GM23338 (cell line): ENCODE measurements around the gene CCDC9B. TPM values are rescaled to one million over a fixed set of nuclear protein-coding genes. Genes with fewer than 3 reads are reported as not detected.
A peak's percentile ranks its signal among the peaks of the same experiment; 100 is the strongest.

ENCODE experiments used
- ATAC-seq: fragments of 200-7000 bp; cut with Tn5 transposase; 3 replicates; pipeline ENCODE4 v1.9.1; 2020
- DNase-seq: peaks from one replicate; pipeline ENCODE4 v3.0.0-alpha.2; 2015; ENCODE audit warnings: low spot score
- H2AFZ ChIP-seq: fragments of 200-600 bp; sonication (generic); 2 replicates; pipeline ENCODE4 v1.8.0; 2016; ENCODE audit warnings: antibody characterized with exemption, mild to moderate bottlenecking, moderate library complexity
- H3F3A ChIP-seq: fragments of 200-600 bp; sonication (generic); replicated peaks from 2 replicates; pipeline ENCODE4 v1.8.0; 2017; ENCODE audit warnings: antibody characterized with exemption, mixed run types, low read depth
- H3K27ac ChIP-seq: fragments of 200-600 bp; sonication (generic); 2 replicates; pipeline ENCODE4 v1.6.1; 2016; ENCODE audit warnings: low read depth
- H3K27me3 ChIP-seq: fragments of 200-600 bp; sonication (generic); 2 replicates; pipeline ENCODE4 v1.8.0; 2016; ENCODE audit warnings: mild to moderate bottlenecking, mixed run types, moderate library complexity; ENCODE audit not compliant: insufficient read depth
- H3K36me3 ChIP-seq: fragments of 200-600 bp; sonication (generic); 2 replicates; pipeline ENCODE4 v1.8.0; 2016; ENCODE audit warnings: mild to moderate bottlenecking; ENCODE audit not compliant: insufficient read depth
- H3K4me1 ChIP-seq: fragments of 200-600 bp; sonication (generic); 2 replicates; pipeline ENCODE4 v1.8.0; 2016; ENCODE audit warnings: mild to moderate bottlenecking, moderate library complexity; ENCODE audit not compliant: insufficient read depth
- H3K4me2 ChIP-seq: fragments of 200-600 bp; sonication (generic); 2 replicates; pipeline ENCODE4 v1.7.1; 2017; ENCODE audit warnings: mixed run types
- H3K4me3 ChIP-seq: fragments of 200-600 bp; sonication (generic); 2 replicates; pipeline ENCODE4 v1.6.1; 2016; ENCODE audit warnings: mixed run types
- H3K79me2 ChIP-seq: fragments of 200-600 bp; sonication (generic); replicated peaks from 2 replicates; pipeline ENCODE4 v1.8.0; 2017; ENCODE audit warnings: mild to moderate bottlenecking; ENCODE audit not compliant: insufficient read depth
- H3K9me2 ChIP-seq: fragments of 200-600 bp; sonication (generic); 2 replicates; pipeline ENCODE4 v1.8.0; 2017; ENCODE audit not compliant: insufficient read depth
- H4K20me1 ChIP-seq: fragments of 200-600 bp; sonication (generic); replicated peaks from 2 replicates; pipeline ENCODE4 v1.8.0; 2017; ENCODE audit warnings: mild to moderate bottlenecking; ENCODE audit not compliant: insufficient read depth
- H3K27ac Mint-ChIP-seq: 2 replicates; pipeline ENCODE4 v1.8.0; 2020; ENCODE audit warnings: inconsistent platforms, mild to moderate bottlenecking, moderate library complexity, mixed read lengths
- H3K27me3 Mint-ChIP-seq: 3 replicates; pipeline ENCODE4 v1.8.0; 2022; ENCODE audit warnings: low read depth, mild to moderate bottlenecking, moderate library complexity, mixed read lengths, inconsistent platforms; ENCODE audit not compliant: insufficient read depth, poor library complexity
- H3K36me3 Mint-ChIP-seq: 3 replicates; pipeline ENCODE4 v1.8.0; 2021; ENCODE audit warnings: low read depth, mild to moderate bottlenecking, inconsistent platforms, moderate library complexity, mixed read lengths
- H3K4me1 Mint-ChIP-seq: 3 replicates; pipeline ENCODE4 v1.8.0; 2020; ENCODE audit warnings: mild to moderate bottlenecking, inconsistent platforms, mixed read lengths
- H3K4me3 Mint-ChIP-seq: 3 replicates; pipeline ENCODE4 v1.8.0; 2021; ENCODE audit warnings: moderate library complexity, mild to moderate bottlenecking, inconsistent platforms, mixed read lengths
- H3K9me3 Mint-ChIP-seq: 3 replicates; pipeline ENCODE4 v1.8.0; 2020; ENCODE audit warnings: moderate library complexity, mild to moderate bottlenecking, inconsistent platforms, mixed read lengths
- CREB1 ChIP-seq: fragments of 250-450 bp; sonication (Bioruptor Pico); IDR thresholded peaks from 2 replicates; pipeline ENCODE4 v1.5.0; 2020; ENCODE audit warnings: low read depth, mild to moderate bottlenecking, moderate library complexity
- EZH2phosphoT487 ChIP-seq: fragments of 200-600 bp; sonication (generic); IDR thresholded peaks from one replicate; pipeline ENCODE4 v1.8.1; 2018; ENCODE audit warnings: antibody characterized with exemption; ENCODE audit not compliant: unreplicated experiment
- JUNB ChIP-seq: IDR thresholded peaks from one replicate; pipeline ENCODE4 v1.6.1; 2016; ENCODE audit warnings: antibody characterized with exemption; ENCODE audit not compliant: unreplicated experiment
- NANOG ChIP-seq: IDR thresholded peaks from 2 replicates; pipeline ENCODE4 v1.6.1; 2016; ENCODE audit warnings: antibody characterized with exemption, borderline replicate concordance
- POLR2AphosphoS5 ChIP-seq: IDR thresholded peaks from 2 replicates; pipeline ENCODE4 v1.6.1; 2016; ENCODE audit warnings: antibody characterized with exemption, low read depth
- STAT1 ChIP-seq: IDR thresholded peaks from one replicate; pipeline ENCODE4 v1.6.1; 2016; ENCODE audit warnings: antibody characterized with exemption; ENCODE audit not compliant: unreplicated experiment
- ZNF114 ChIP-seq: fragments of 250-450 bp; sonication (Bioruptor Pico); IDR thresholded peaks from 2 replicates; pipeline ENCODE4 v1.5.0; 2020; ENCODE audit warnings: mild to moderate bottlenecking, moderate library complexity
- ZNF331 ChIP-seq: fragments of 250-450 bp; sonication (Bioruptor Pico); IDR thresholded peaks from 2 replicates; pipeline ENCODE4 v1.5.0; 2020; ENCODE audit warnings: low read depth, mild to moderate bottlenecking, moderate library complexity
- polyA plus RNA-seq: library from polyadenylated mRNA; unstranded; fragments of >200 nt; fragmentation: Nextera tagmentation; extraction: Ambion mirVana; gene quantifications from 2 replicates; pipeline ENCODE4 v1.2.1, GENCODE V29; 2016
- total RNA-seq: library from RNA; depleted of rRNA; stranded (reverse); fragments of >200 nt; shearing (Covaris generic); gene quantifications from 2 replicates; pipeline ENCODE4 v1.2.3, GENCODE V29; 2014
- TF ChIP-seq, protein P1 (sequence below): IDR thresholded peaks from 2 replicates; pipeline ENCODE4 v1.6.1; 2016; ENCODE audit warnings: antibody characterized with exemption
- TF ChIP-seq, protein P2 (sequence below): fragments of 250-450 bp; sonication (Bioruptor Pico); IDR thresholded peaks from 2 replicates; pipeline ENCODE4 v1.5.0; 2020; ENCODE audit warnings: mild to moderate bottlenecking, moderate library complexity
- TF ChIP-seq, protein P3 (sequence below), 2 experiments: fragments of 200-600 bp in 1 of 2; sonication (generic) in 1 of 2; conservative IDR thresholded peaks; 2 replicates each; pipeline versions ENCODE4 v1.5.1 to v1.6.1; 2016 to 2017; ENCODE audit warnings: antibody characterized with exemption in 2 of 2, low read depth in 2 of 2, mild to moderate bottlenecking in 2 of 2, moderate library complexity in 1 of 2

Gene CCDC9B
- total and polyA plus RNA-seq, 2 experiments from 2014 or later: 0.18 to 0.97 TPM

- TF ChIP-seq ZNF331 (CRISPR knock-in tag) (no peak), ZNF114 (CRISPR knock-in tag) (no peak), CREB1 (CRISPR knock-in tag) (no peak), POLR2AphosphoS5 (no peak), EZH2phosphoT487 (no peak)
- TF ChIP-seq, protein P1, sequence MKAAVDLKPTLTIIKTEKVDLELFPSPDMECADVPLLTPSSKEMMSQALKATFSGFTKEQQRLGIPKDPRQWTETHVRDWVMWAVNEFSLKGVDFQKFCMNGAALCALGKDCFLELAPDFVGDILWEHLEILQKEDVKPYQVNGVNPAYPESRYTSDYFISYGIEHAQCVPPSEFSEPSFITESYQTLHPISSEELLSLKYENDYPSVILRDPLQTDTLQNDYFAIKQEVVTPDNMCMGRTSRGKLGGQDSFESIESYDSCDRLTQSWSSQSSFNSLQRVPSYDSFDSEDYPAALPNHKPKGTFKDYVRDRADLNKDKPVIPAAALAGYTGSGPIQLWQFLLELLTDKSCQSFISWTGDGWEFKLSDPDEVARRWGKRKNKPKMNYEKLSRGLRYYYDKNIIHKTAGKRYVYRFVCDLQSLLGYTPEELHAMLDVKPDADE: no peak
Observed at GRCh38 chr15:40285151-40285550, 55.6 kb downstream of the CCDC9B start (continued).

DNA sequence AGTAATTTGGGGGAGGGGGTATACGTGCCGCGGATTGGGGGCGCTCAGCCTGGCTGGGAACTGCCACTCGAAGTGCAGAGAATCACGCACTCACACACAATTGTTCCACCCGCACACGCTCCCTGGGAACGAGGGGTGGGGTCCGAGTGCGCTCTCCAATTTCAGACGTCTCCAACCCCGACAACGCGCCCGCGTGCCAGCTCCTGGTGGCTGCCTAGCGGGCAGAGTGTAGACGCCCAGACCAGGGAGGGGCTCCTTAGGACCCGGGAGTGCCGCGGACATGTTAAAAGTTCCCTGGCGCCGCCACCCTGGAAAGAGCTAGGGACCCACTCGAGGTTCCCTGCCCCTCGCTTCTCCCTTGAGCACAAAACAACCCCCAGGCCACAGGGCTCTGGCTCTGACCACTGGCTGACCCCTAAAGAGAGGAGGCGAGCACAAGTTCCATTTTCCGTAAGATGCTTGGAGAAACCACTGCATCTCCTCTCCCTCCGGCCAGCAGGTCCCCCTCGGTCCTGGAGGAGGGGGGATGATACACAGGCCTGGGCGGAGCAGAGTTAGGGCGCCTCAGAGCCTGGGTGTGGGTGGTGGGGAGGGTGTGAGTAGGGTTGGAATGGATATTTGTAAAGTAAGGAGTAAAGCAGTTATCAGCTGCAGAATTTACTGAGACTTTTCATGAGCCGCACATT, 57.0 kb downstream of the CCDC9B start:
- no peak overlapping the region for H3K27ac ChIP-seq
- peak overlapping the region; percentile 62 for H3K4me3 ChIP-seq
- H3K4me2 ChIP-seq: peak overlapping the region; percentile 86
- H2AFZ ChIP-seq: peak overlapping the region; percentile 78
- Mint-ChIP-seq H3K27me3 (peaks cover 66% of the 10 kb centered on the region), H3K4me1 (peaks cover 50% of the 10 kb centered on the region), H3K27ac (no peak overlapping the region), H3K9me3 (no peaks in the 10 kb centered on the region), H3K4me3 (peak overlapping the region; percentile 65), H3K36me3 (peaks cover 2% of the 10 kb centered on the region; the same call in 1 of the 3 replicates)
- no peaks in the 10 kb centered on the region for H4K20me1 ChIP-seq
- H3K79me2 ChIP-seq: no peaks in the 10 kb centered on the region
- ATAC-seq (peak; percentile 3), DNase-seq (peak; percentile 65)
- peaks cover 83% of the 10 kb centered on the region for H3K27me3 ChIP-seq
- no peaks in the 10 kb centered on the region for H3K9me2 ChIP-seq
- H3F3A ChIP-seq: peaks cover 28% of the 10 kb centered on the region; the same call in 1 of the 2 replicates
- H3K36me3 ChIP-seq: no peaks in the 10 kb centered on the region
- H3K4me1 ChIP-seq: peaks cover 34% of the 10 kb centered on the region
- TF ChIP-seq, protein P2, sequence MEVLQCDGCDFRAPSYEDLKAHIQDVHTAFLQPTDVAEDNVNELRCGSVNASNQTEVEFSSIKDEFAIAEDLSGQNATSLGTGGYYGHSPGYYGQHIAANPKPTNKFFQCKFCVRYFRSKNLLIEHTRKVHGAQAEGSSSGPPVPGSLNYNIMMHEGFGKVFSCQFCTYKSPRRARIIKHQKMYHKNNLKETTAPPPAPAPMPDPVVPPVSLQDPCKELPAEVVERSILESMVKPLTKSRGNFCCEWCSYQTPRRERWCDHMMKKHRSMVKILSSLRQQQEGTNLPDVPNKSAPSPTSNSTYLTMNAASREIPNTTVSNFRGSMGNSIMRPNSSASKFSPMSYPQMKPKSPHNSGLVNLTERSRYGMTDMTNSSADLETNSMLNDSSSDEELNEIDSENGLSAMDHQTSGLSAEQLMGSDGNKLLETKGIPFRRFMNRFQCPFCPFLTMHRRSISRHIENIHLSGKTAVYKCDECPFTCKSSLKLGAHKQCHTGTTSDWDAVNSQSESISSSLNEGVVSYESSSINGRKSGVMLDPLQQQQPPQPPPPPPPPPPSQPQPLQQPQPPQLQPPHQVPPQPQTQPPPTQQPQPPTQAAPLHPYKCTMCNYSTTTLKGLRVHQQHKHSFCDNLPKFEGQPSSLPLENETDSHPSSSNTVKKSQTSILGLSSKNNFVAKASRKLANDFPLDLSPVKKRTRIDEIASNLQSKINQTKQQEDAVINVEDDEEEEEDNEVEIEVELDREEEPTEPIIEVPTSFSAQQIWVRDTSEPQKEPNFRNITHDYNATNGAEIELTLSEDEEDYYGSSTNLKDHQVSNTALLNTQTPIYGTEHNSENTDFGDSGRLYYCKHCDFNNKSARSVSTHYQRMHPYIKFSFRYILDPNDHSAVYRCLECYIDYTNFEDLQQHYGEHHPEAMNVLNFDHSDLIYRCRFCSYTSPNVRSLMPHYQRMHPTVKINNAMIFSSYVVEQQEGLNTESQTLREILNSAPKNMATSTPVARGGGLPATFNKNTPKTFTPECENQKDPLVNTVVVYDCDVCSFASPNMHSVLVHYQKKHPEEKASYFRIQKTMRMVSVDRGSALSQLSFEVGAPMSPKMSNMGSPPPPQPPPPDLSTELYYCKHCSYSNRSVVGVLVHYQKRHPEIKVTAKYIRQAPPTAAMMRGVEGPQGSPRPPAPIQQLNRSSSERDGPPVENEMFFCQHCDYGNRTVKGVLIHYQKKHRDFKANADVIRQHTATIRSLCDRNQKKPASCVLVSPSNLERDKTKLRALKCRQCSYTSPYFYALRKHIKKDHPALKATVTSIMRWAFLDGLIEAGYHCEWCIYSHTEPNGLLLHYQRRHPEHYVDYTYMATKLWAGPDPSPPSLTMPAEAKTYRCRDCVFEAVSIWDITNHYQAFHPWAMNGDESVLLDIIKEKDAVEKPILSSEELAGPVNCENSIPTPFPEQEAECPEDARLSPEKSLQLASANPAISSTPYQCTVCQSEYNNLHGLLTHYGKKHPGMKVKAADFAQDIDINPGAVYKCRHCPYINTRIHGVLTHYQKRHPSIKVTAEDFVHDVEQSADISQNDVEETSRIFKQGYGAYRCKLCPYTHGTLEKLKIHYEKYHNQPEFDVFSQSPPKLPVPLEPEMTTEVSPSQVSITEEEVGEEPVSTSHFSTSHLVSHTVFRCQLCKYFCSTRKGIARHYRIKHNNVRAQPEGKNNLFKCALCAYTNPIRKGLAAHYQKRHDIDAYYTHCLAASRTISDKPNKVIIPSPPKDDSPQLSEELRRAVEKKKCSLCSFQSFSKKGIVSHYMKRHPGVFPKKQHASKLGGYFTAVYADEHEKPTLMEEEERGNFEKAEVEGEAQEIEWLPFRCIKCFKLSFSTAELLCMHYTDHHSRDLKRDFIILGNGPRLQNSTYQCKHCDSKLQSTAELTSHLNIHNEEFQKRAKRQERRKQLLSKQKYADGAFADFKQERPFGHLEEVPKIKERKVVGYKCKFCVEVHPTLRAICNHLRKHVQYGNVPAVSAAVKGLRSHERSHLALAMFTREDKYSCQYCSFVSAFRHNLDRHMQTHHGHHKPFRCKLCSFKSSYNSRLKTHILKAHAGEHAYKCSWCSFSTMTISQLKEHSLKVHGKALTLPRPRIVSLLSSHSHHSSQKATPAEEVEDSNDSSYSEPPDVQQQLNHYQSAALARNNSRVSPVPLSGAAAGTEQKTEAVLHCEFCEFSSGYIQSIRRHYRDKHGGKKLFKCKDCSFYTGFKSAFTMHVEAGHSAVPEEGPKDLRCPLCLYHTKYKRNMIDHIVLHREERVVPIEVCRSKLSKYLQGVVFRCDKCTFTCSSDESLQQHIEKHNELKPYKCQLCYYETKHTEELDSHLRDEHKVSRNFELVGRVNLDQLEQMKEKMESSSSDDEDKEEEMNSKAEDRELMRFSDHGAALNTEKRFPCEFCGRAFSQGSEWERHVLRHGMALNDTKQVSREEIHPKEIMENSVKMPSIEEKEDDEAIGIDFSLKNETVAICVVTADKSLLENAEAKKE (CRISPR knock-in tag): no peak
- TF ChIP-seq STAT1 (no peak), ZNF114 (CRISPR knock-in tag) (no peak), NANOG (no peak), EZH2phosphoT487 (peak; percentile 22), JUNB (no peak)
- TF ChIP-seq, protein P3, sequence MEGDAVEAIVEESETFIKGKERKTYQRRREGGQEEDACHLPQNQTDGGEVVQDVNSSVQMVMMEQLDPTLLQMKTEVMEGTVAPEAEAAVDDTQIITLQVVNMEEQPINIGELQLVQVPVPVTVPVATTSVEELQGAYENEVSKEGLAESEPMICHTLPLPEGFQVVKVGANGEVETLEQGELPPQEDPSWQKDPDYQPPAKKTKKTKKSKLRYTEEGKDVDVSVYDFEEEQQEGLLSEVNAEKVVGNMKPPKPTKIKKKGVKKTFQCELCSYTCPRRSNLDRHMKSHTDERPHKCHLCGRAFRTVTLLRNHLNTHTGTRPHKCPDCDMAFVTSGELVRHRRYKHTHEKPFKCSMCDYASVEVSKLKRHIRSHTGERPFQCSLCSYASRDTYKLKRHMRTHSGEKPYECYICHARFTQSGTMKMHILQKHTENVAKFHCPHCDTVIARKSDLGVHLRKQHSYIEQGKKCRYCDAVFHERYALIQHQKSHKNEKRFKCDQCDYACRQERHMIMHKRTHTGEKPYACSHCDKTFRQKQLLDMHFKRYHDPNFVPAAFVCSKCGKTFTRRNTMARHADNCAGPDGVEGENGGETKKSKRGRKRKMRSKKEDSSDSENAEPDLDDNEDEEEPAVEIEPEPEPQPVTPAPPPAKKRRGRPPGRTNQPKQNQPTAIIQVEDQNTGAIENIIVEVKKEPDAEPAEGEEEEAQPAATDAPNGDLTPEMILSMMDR (conservative IDR thresholded peaks at IDR 0.05; ENCODE audit: low read depth in 2 of 2): no peak
- TF ChIP-seq, protein P1: no peak
